ENCODE measurements around the gene SUN1. TPM values are rescaled to one million over a fixed set of nuclear protein-coding genes. Genes with fewer than 3 reads are reported as not detected.

SUN1 gene
- total and polyA plus RNA-seq, 2 of the 8 experiments (the other 6 are each of a cell fraction or from before 2014, with no cell fraction given): 108 to 158 TPM

- Histone ChIP-seq H2BK120ac (replicated peaks; ENCODE audit: low read depth, low read length) (no peak overlapping the region), H3K36me3 (ENCODE audit: control insufficient read depth in 2 of 4, insufficient read depth in 4 of 4, low read length in 3 of 4) (peaks cover 0 to 7% (median 0%) of the 10 kb centered on the region in 4 experiments; a peak in 3 of 8 replicates), H3K79me2 (ENCODE audit: control insufficient read depth in 1 of 2, insufficient read depth in 2 of 2, low read length in 2 of 2) (peaks cover 51 to 76% of the 10 kb centered on the region in 2 experiments), H3K27ac (ENCODE audit: low read depth, low read length) (no peak overlapping the region), H3K27me3 (replicated peaks in 1 of 4; ENCODE audit: control insufficient read depth in 3 of 4, extremely low read depth in 1 of 4, insufficient read depth in 3 of 4, low read length in 3 of 4) (no peaks in the 10 kb centered on the region), H3K56ac (replicated peaks; ENCODE audit: insufficient read length, low read depth, low read length) (no peak overlapping the region), H2BK15ac (ENCODE audit: low read length) (no peak overlapping the region), H3K4me3 (ENCODE audit: extremely low read depth in 1 of 4, insufficient read depth in 2 of 4, low read depth in 3 of 4, low read length in 4 of 4) (no peak overlapping the region), H4K5ac (ENCODE audit: insufficient read length, low read depth, low read length) (no peak overlapping the region), H2BK12ac (ENCODE audit: low read depth, low read length) (no peak overlapping the region), H3K14ac (ENCODE audit: insufficient read length) (no peak overlapping the region), H3K23ac (ENCODE audit: insufficient read length) (no peak overlapping the region), H2BK20ac (ENCODE audit: low read length) (no peak overlapping the region), H2AK5ac (ENCODE audit: low read depth, low read length) (no peak overlapping the region), H2AFZ (ENCODE audit: low read length) (no peak overlapping the region), H3K23me2 (ENCODE audit: low read depth, low read length) (peaks cover 5% of the 10 kb centered on the region; the same call in 1 of the 2 replicates), H3K79me1 (ENCODE audit: low read depth, low read length) (peaks cover 14% of the 10 kb centered on the region), H2BK5ac (ENCODE audit: low read depth, low read length) (no peak overlapping the region), H4K8ac (ENCODE audit: extremely low read depth, insufficient read depth, low read length) (no peak overlapping the region), H4K20me1 (replicated peaks in 1 of 2; ENCODE audit: control insufficient read depth in 1 of 2, insufficient read depth in 2 of 2, low read length in 2 of 2) (peaks cover 29 to 39% of the 10 kb centered on the region in 2 experiments), H3K4ac (replicated peaks; ENCODE audit: insufficient read length, low read depth, low read length) (no peak overlapping the region), H3K9me3 (ENCODE audit: insufficient read depth in 2 of 2, low read depth in 1 of 2, low read length in 1 of 2) (no peaks in the 10 kb centered on the region; a peak in 1 of 4 replicates), H3K18ac (ENCODE audit: extremely low read depth, low read length) (no peak overlapping the region), H3K9ac (replicated peaks in 1 of 4; ENCODE audit: extremely low read depth in 1 of 4, low read depth in 3 of 4, low read length in 3 of 4) (no peak overlapping the region), H4K91ac (replicated peaks; ENCODE audit: insufficient read length, low read length) (no peak overlapping the region), H3K4me2 (ENCODE audit: insufficient read depth in 1 of 2, low read depth in 2 of 2, low read length in 2 of 2) (peak overlapping the region in 1 of 2 experiments; percentile 3; a peak in 1 of 4 replicates), H3K4me1 (replicated peaks in 1 of 4; ENCODE audit: control insufficient read depth in 3 of 4, insufficient read depth in 4 of 4, low read length in 3 of 4) (peaks cover 0 to 5% (median 0%) of the 10 kb centered on the region in 4 experiments; a peak in 3 of 7 replicates)
- WGBS, 2 experiments (ENCODE audit: extremely low coverage in 1 of 2, insufficient coverage in 1 of 2, insufficient read length in 1 of 2, insufficient replicate concordance in 2 of 2, low coverage in 1 of 2, low lambda C conversion rate in 2 of 2, missing lambda C conversion rate in 1 of 2): 95% methylated on average over 14 of the region's 14 CpGs; no CpG with 5 or more reads in 1 of the 2 experiments
- CTCF ChIA-PET (ENCODE audit: partially characterized antibody): interaction anchor here (1.0 to 1.7 kb wide), 2 partner anchors 12 to 42 kb away, joined by 4 read pairs; no protein-coding TSS in a partner anchor
- DNase-seq (ENCODE audit: low read depth in 1 of 2, low spot score in 2 of 2) (no peak), FAIRE-seq (no peak)
- POLR2A ChIA-PET (ENCODE audit: partially characterized antibody): interaction anchor here (0.9 to 2.3 kb wide), 3 partner anchors 18 to 96 kb away, joined by 3 to 7 read pairs (median 3); partner anchors contain the start of gene COX19
- TF ChIP-seq RFX5 (IDR thresholded peaks at IDR 0.05; ENCODE audit: borderline replicate concordance, low read depth, low read length) (no peak), TBP (IDR thresholded peaks at IDR 0.05; ENCODE audit: low read depth, low read length) (no peak)
Measured at GRCh38 chr7:879706-880105, 47.4 kb downstream of the SUN1 start.
